MCF 10A (cell line): Measurements from ENCODE around the gene FAM53A. TPM values are rescaled to one million over a fixed set of nuclear protein-coding genes. Genes with fewer than 3 reads are reported as not detected.

Experiments used
- BruUV-seq: library from RNA; stranded (reverse); fragments of 400-500 nt; replicated peaks from 2 replicates; lab custom pipeline; 2021; lab: Mats Ljungman, UMichigan
- CTCF ChIA-PET: fragments of 300-600 bp; sonication (Branson Sonifier 250); formaldehyde crosslinking; extraction: SDS; loops from one replicate; lab custom pipeline; 2021; ENCODE audit warnings: antibody characterized with exemption, inconsistent platforms; lab: Yijun Ruan, JAX
- POLR2A ChIA-PET: fragments of 300-600, 350-650 bp; sonication (Branson Sonifier 250); formaldehyde crosslinking; extraction: SDS; loops from one replicate; lab custom pipeline; 2020; ENCODE audit warnings: antibody characterized with exemption, inconsistent platforms; lab: Yijun Ruan, JAX
- DNase-seq: peaks from one replicate; pipeline ENCODE4 v3.0.0-alpha.2; 2018; ENCODE audit not compliant: unreplicated experiment
- H3K27ac Mint-ChIP-seq: one replicate; pipeline ENCODE4 v1.8.0; 2022; ENCODE audit warnings: mild to moderate bottlenecking, low read depth, mixed read lengths; ENCODE audit not compliant: unreplicated experiment
- H3K27me3 Mint-ChIP-seq: one replicate; pipeline ENCODE4 v1.8.0; 2022; ENCODE audit warnings: mixed read lengths; ENCODE audit not compliant: insufficient read depth, unreplicated experiment
- H3K36me3 Mint-ChIP-seq: one replicate; pipeline ENCODE4 v1.8.0; 2022; ENCODE audit warnings: mild to moderate bottlenecking, moderate library complexity, mixed read lengths; ENCODE audit not compliant: insufficient read depth, unreplicated experiment
- H3K4me1 Mint-ChIP-seq: one replicate; pipeline ENCODE4 v1.8.0; 2022; ENCODE audit warnings: mixed read lengths; ENCODE audit not compliant: insufficient read depth, unreplicated experiment
- H3K4me3 Mint-ChIP-seq: one replicate; pipeline ENCODE4 v1.8.0; 2022; ENCODE audit warnings: mild to moderate bottlenecking, moderate library complexity, mixed read lengths; ENCODE audit not compliant: unreplicated experiment
- H3K9me3 Mint-ChIP-seq: one replicate; pipeline ENCODE4 v1.8.0; 2022; ENCODE audit warnings: mixed read lengths; ENCODE audit not compliant: unreplicated experiment
- intact Hi-C: fragments of 100-400 bp; cut with micrococcal nuclease; formaldehyde crosslinking; loops from 2 replicates; pipeline ENCODE4 v1.14.1; 2022
- total RNA-seq: library from RNA; stranded (reverse); gene quantifications from 2 replicates; pipeline ENCODE4 v1.2.3, GENCODE V29; 2022
- TF ChIP-seq, protein P1 (sequence below): fragments of 200-600 bp; IDR thresholded peaks from one replicate; pipeline ENCODE4 v1.8.0; 2022; ENCODE audit warnings: antibody characterized with exemption, mild to moderate bottlenecking; ENCODE audit not compliant: unreplicated experiment

Gene FAM53A
- total RNA-seq, 1 experiment from 2014 or later, result 6.6 TPM

DNA sequence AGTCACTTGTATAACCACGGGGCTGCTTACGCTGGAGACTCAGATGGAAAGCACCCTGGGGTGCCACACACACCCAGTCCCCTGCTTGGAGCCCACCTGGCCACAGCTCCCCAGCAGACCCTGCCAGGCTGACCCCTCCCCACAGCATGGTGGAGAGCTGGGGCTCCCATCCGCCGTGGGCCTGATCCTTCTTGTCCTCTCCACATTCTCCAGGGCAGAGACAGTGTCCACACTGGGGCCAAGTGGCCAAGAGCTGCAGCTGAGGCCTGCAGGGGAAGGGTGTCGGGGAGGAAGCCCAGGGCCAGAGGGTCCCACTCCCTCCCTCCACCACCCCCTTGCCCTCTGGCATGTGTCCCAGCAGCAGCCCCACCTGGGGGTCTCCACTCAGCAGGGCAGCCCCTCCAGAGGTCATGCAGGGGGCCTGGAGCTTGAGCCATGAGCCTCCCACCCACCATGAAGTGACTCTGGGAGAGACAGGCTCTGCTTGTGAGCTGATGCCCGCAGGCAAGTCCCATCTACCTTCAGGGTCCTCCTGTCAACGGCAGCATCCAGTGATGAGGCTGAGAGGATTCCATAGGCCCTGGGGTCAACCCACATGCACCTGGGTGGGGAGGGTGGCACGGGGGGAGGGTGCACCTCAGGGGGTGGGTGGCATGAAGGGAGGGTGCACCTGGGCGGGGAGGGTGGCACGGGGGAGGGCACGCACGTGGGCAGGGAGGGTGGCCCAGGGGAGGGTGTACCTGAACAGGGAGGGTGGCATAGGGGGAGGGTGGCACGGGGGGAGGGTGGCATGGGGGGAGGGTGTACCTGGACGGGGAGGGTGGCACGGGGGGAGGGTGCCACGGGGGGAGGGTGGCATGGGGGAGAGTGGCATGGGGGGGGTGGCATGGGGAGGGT lies 56.4 kb downstream of the FAM53A start:
- peaks cover 10% of the 10 kb centered on the region for H3K36me3 Mint-ChIP-seq
- no peak overlapping the region for H3K27ac Mint-ChIP-seq
- TF ChIP-seq, protein P1, sequence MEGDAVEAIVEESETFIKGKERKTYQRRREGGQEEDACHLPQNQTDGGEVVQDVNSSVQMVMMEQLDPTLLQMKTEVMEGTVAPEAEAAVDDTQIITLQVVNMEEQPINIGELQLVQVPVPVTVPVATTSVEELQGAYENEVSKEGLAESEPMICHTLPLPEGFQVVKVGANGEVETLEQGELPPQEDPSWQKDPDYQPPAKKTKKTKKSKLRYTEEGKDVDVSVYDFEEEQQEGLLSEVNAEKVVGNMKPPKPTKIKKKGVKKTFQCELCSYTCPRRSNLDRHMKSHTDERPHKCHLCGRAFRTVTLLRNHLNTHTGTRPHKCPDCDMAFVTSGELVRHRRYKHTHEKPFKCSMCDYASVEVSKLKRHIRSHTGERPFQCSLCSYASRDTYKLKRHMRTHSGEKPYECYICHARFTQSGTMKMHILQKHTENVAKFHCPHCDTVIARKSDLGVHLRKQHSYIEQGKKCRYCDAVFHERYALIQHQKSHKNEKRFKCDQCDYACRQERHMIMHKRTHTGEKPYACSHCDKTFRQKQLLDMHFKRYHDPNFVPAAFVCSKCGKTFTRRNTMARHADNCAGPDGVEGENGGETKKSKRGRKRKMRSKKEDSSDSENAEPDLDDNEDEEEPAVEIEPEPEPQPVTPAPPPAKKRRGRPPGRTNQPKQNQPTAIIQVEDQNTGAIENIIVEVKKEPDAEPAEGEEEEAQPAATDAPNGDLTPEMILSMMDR, result no peak
- intact Hi-C loops, result no loop called here
- H3K4me1 Mint-ChIP-seq, result no peaks in the 10 kb centered on the region
- ChIA-PET CTCF (interaction anchor here (0.6 to 1.0 kb wide), 3 partner anchors 11 to 610 kb away, joined by 3 read pairs; no protein-coding TSS in a partner anchor), POLR2A (no interaction called here)
- DNase-seq, result no peak
- no peaks in the 10 kb centered on the region for H3K27me3 Mint-ChIP-seq
- no TSS peak for BruUV-seq
- H3K9me3 Mint-ChIP-seq, result no peaks in the 10 kb centered on the region
- H3K4me3 Mint-ChIP-seq, result no peak overlapping the region

DNA sequence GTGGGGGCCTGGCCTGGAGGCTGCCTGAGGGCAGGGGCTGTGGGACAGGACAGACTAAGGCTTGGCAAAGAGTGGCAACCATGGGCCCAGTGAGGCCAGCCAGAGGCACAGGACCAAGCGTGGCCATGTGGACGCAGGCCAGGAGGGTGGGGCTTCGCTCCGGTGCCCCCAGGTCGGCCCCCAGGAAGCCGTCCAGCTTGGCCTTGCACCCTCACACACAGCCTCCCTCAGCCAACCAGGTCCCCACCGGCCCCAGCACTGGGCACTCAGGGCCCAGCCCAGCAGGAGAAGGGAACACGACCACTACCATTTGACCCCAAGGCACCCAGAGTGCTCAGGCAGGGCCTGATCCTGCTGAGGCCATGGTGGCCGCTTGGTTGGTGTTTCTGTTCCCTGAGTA lies 57.2 kb downstream of the FAM53A start:
- ChIA-PET CTCF (interaction anchor here (0.7 to 1.0 kb wide), 2 partner anchors 11 to 271 kb away, joined by 3 read pairs; no protein-coding TSS in a partner anchor), POLR2A (no interaction called here)
- Mint-ChIP-seq H3K36me3 (peaks cover 10% of the 10 kb centered on the region), H3K4me1 (no peaks in the 10 kb centered on the region), H3K27me3 (no peaks in the 10 kb centered on the region), H3K4me3 (no peak overlapping the region), H3K27ac (no peak overlapping the region), H3K9me3 (no peaks in the 10 kb centered on the region)
- intact Hi-C loops, result no loop called here
- DNase-seq, result no peak
- no TSS peak for BruUV-seq
- TF ChIP-seq, protein P1, result no peak

DNA sequence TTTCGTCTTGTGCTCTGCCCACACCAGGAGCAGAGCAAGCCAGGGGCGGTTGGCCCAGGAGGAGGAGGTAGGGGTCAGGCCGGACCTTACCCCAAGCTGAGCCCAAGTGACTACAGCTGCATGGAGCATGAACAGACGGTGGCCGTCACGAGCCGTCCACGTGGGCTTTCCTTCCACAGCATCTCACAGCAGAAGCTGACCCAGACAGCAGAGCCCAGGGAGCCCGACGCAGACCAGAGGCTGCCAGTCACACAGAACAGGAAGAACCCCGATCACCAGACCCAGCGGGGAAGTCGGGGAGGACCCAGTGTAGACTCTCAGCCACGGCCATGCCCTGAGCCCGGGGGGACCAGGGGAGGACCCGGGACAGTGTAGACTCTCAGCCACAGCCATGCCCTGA lies 58.0 kb downstream of the FAM53A start:
- intact Hi-C loops, result no loop called here
- Mint-ChIP-seq H3K27me3 (no peaks in the 10 kb centered on the region), H3K4me1 (no peaks in the 10 kb centered on the region), H3K4me3 (no peak overlapping the region), H3K27ac (no peak overlapping the region), H3K9me3 (no peaks in the 10 kb centered on the region), H3K36me3 (peaks cover 10% of the 10 kb centered on the region)
- ChIA-PET POLR2A (no interaction called here), CTCF (no interaction called here)
- TF ChIP-seq, protein P1, result no peak
- no TSS peak for BruUV-seq
- DNase-seq, result no peak

DNA sequence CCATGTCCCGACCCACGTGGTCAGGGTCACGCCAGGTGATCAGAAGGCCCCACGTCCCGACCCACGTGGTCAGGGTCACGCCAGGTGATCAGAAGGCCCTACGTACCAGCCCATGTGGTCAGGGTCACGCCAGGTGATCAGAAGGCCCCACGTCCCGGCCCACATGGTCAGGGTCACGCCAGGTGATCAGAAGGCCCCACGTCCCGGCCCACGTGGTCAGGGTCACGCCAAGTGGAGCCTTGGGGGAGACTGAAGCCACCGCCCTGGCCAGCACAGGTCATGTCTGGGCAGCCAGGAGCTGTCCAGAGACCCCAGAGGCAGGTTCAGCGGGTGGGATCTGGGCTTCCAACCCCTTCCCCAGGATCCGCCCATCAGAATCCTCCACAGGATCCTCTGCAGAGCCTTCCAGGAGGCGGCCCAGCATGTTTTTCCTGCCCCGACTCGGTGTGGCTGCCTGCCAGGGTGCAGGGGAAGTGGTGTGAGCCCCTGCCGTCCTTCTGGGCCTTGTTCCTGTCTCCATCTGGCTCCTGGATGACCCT lies 58.4 kb downstream of the FAM53A start:
- ChIA-PET CTCF (no interaction called here), POLR2A (no interaction called here)
- Mint-ChIP-seq H3K4me3 (no peak overlapping the region), H3K4me1 (no peaks in the 10 kb centered on the region), H3K9me3 (no peaks in the 10 kb centered on the region), H3K27ac (no peak overlapping the region), H3K27me3 (no peaks in the 10 kb centered on the region), H3K36me3 (peaks cover 10% of the 10 kb centered on the region)
- no peak for DNase-seq
- intact Hi-C loops, result no loop called here
- TF ChIP-seq, protein P1, result no peak
- BruUV-seq, result no TSS peak
